ENCODE data around the gene UCK1.

Gene UCK1

GRCh38 chr9:131502781-131503625 lies 28.1 kb downstream of the UCK1 start, which contains the start of gene POMT1:
Gene POMT1, plus strand, starts transcription at chr9:131502918. Its CDS starts 1,301 bp downstream, at chr9:131504219.
- peaks cover 11% of the 10 kb centered on the region; the same call in 1 of the 2 replicates for H3K4me1 ChIP-seq (ENCODE audit: control insufficient read depth, insufficient read depth, low read length)
- peak within 1 kb of the TSS; percentile 67 for H3K9ac ChIP-seq (ENCODE audit: low read length)
- H3K36me3 ChIP-seq (ENCODE audit: control insufficient read depth, insufficient read depth, low read length), result peaks cover 45% of the 10 kb centered on the region
- H3K27ac ChIP-seq (ENCODE audit: low read depth, low read length), result no peak within 1 kb of the TSS
- no peaks in the 10 kb centered on the region for H3K9me3 ChIP-seq (ENCODE audit: control insufficient read depth, insufficient read depth, low read depth, low read length)
- peaks cover 3% of the 10 kb centered on the region; the same call in 1 of the 2 replicates for H3K27me3 ChIP-seq (ENCODE audit: control insufficient read depth, insufficient read depth, low read length)
- peak within 1 kb of the TSS; percentile 77 for H3K4me3 ChIP-seq (ENCODE audit: low read depth, low read length)

GRCh38 chr9:131500939-131501541 lies 30.0 kb downstream of the UCK1 start:
- peaks cover 52% of the 10 kb centered on the region for H3K36me3 ChIP-seq (ENCODE audit: control insufficient read depth, insufficient read depth, low read length)
- H3K27me3 ChIP-seq (ENCODE audit: control insufficient read depth, insufficient read depth, low read length), result peaks cover 3% of the 10 kb centered on the region; the same call in 1 of the 2 replicates
- no peak overlapping the region for H3K4me3 ChIP-seq (ENCODE audit: low read depth, low read length)
- no peaks in the 10 kb centered on the region for H3K9me3 ChIP-seq (ENCODE audit: control insufficient read depth, insufficient read depth, low read depth, low read length)
- H3K4me1 ChIP-seq (ENCODE audit: control insufficient read depth, insufficient read depth, low read length), result peaks cover 11% of the 10 kb centered on the region; the same call in 1 of the 2 replicates
- no peak overlapping the region for H3K9ac ChIP-seq (ENCODE audit: low read length)
- no peak overlapping the region for H3K27ac ChIP-seq (ENCODE audit: low read depth, low read length)

GRCh38 chr9:131500377-131500776 lies 30.7 kb downstream of the UCK1 start:
- H3K27me3 ChIP-seq (ENCODE audit: control insufficient read depth, insufficient read depth, low read length), result peaks cover 3% of the 10 kb centered on the region; the same call in 1 of the 2 replicates
- H3K4me1 ChIP-seq (ENCODE audit: control insufficient read depth, insufficient read depth, low read length), result peaks cover 11% of the 10 kb centered on the region; the same call in 1 of the 2 replicates
- no peaks in the 10 kb centered on the region for H3K9me3 ChIP-seq (ENCODE audit: control insufficient read depth, insufficient read depth, low read depth, low read length)
- H3K9ac ChIP-seq (ENCODE audit: low read length), result no peak overlapping the region
- H3K4me3 ChIP-seq (ENCODE audit: low read depth, low read length), result no peak overlapping the region
- H3K27ac ChIP-seq (ENCODE audit: low read depth, low read length), result no peak overlapping the region
- H3K36me3 ChIP-seq (ENCODE audit: control insufficient read depth, insufficient read depth, low read length), result peaks cover 57% of the 10 kb centered on the region

- Histone ChIP-seq H3K9me3 (ENCODE audit: control insufficient read depth, insufficient read depth, low read depth, low read length) (no peaks in the 10 kb centered on the region), H3K27me3 (ENCODE audit: control insufficient read depth, insufficient read depth, low read length) (peaks cover 3% of the 10 kb centered on the region; the same call in 1 of the 2 replicates), H3K4me3 (ENCODE audit: low read depth, low read length) (no peak overlapping the region), H3K36me3 (ENCODE audit: control insufficient read depth, insufficient read depth, low read length) (peaks cover 68% of the 10 kb centered on the region), H3K9ac (ENCODE audit: low read length) (no peak overlapping the region), H3K27ac (ENCODE audit: low read depth, low read length) (no peak overlapping the region), H3K4me1 (ENCODE audit: control insufficient read depth, insufficient read depth, low read length) (peaks cover 10% of the 10 kb centered on the region; the same call in 1 of the 2 replicates)
Observed at GRCh38 chr9:131499254-131499767, 31.8 kb downstream of the UCK1 start.

GRCh38 chr9:131496844-131497405 lies 34.1 kb downstream of the UCK1 start:
- H3K36me3 ChIP-seq (ENCODE audit: control insufficient read depth, insufficient read depth, low read length), result peaks cover 92% of the 10 kb centered on the region
- no peaks in the 10 kb centered on the region for H3K27me3 ChIP-seq (ENCODE audit: control insufficient read depth, insufficient read depth, low read length)
- no peak overlapping the region for H3K4me3 ChIP-seq (ENCODE audit: low read depth, low read length)
- H3K27ac ChIP-seq (ENCODE audit: low read depth, low read length), result no peak overlapping the region
- H3K4me1 ChIP-seq (ENCODE audit: control insufficient read depth, insufficient read depth, low read length), result no peaks in the 10 kb centered on the region
- H3K9ac ChIP-seq (ENCODE audit: low read length), result no peak overlapping the region
- H3K9me3 ChIP-seq (ENCODE audit: control insufficient read depth, insufficient read depth, low read depth, low read length), result no peaks in the 10 kb centered on the region

- no peak overlapping the region for H3K27ac ChIP-seq (ENCODE audit: low read depth, low read length)
- H3K27me3 ChIP-seq (ENCODE audit: control insufficient read depth, insufficient read depth, low read length), result no peaks in the 10 kb centered on the region
- no peaks in the 10 kb centered on the region for H3K9me3 ChIP-seq (ENCODE audit: control insufficient read depth, insufficient read depth, low read depth, low read length)
- peaks cover 100% of the 10 kb centered on the region for H3K36me3 ChIP-seq (ENCODE audit: control insufficient read depth, insufficient read depth, low read length)
- H3K4me3 ChIP-seq (ENCODE audit: low read depth, low read length), result no peak overlapping the region
- no peaks in the 10 kb centered on the region for H3K4me1 ChIP-seq (ENCODE audit: control insufficient read depth, insufficient read depth, low read length)
- H3K9ac ChIP-seq (ENCODE audit: low read length), result no peak overlapping the region
Observed at GRCh38 chr9:131495785-131496184, 35.3 kb downstream of the UCK1 start.

- no peaks in the 10 kb centered on the region for H3K4me1 ChIP-seq (ENCODE audit: control insufficient read depth, insufficient read depth, low read length)
- H3K27ac ChIP-seq (ENCODE audit: low read depth, low read length), result no peak overlapping the region
- H3K27me3 ChIP-seq (ENCODE audit: control insufficient read depth, insufficient read depth, low read length), result no peaks in the 10 kb centered on the region
- H3K36me3 ChIP-seq (ENCODE audit: control insufficient read depth, insufficient read depth, low read length), result peaks cover 100% of the 10 kb centered on the region
- H3K9ac ChIP-seq (ENCODE audit: low read length), result no peak overlapping the region
- no peak overlapping the region for H3K4me3 ChIP-seq (ENCODE audit: low read depth, low read length)
- H3K9me3 ChIP-seq (ENCODE audit: control insufficient read depth, insufficient read depth, low read depth, low read length), result no peaks in the 10 kb centered on the region
Observed at GRCh38 chr9:131494296-131494870, 36.7 kb downstream of the UCK1 start.

GRCh38 chr9:131492070-131492469 lies 39.0 kb downstream of the UCK1 start:
- Histone ChIP-seq H3K9me3 (ENCODE audit: control insufficient read depth, insufficient read depth, low read depth, low read length) (no peaks in the 10 kb centered on the region), H3K4me3 (ENCODE audit: low read depth, low read length) (no peak overlapping the region), H3K27me3 (ENCODE audit: control insufficient read depth, insufficient read depth, low read length) (no peaks in the 10 kb centered on the region), H3K9ac (ENCODE audit: low read length) (no peak overlapping the region), H3K4me1 (ENCODE audit: control insufficient read depth, insufficient read depth, low read length) (no peaks in the 10 kb centered on the region), H3K27ac (ENCODE audit: low read depth, low read length) (no peak overlapping the region), H3K36me3 (ENCODE audit: control insufficient read depth, insufficient read depth, low read length) (peaks cover 100% of the 10 kb centered on the region)

- Histone ChIP-seq H3K4me3 (ENCODE audit: low read depth, low read length) (no peak overlapping the region), H3K27ac (ENCODE audit: low read depth, low read length) (no peak overlapping the region), H3K9me3 (ENCODE audit: control insufficient read depth, insufficient read depth, low read depth, low read length) (no peaks in the 10 kb centered on the region), H3K4me1 (ENCODE audit: control insufficient read depth, insufficient read depth, low read length) (no peaks in the 10 kb centered on the region), H3K36me3 (ENCODE audit: control insufficient read depth, insufficient read depth, low read length) (peaks cover 100% of the 10 kb centered on the region), H3K27me3 (ENCODE audit: control insufficient read depth, insufficient read depth, low read length) (no peaks in the 10 kb centered on the region), H3K9ac (ENCODE audit: low read length) (no peak overlapping the region)
Observed at GRCh38 chr9:131491001-131491710, 39.9 kb downstream of the UCK1 start.

GRCh38 chr9:131490514-131490913 lies 40.5 kb downstream of the UCK1 start:
- H3K27ac ChIP-seq (ENCODE audit: low read depth, low read length), result no peak overlapping the region
- H3K27me3 ChIP-seq (ENCODE audit: control insufficient read depth, insufficient read depth, low read length), result no peaks in the 10 kb centered on the region
- no peaks in the 10 kb centered on the region for H3K9me3 ChIP-seq (ENCODE audit: control insufficient read depth, insufficient read depth, low read depth, low read length)
- no peaks in the 10 kb centered on the region for H3K4me1 ChIP-seq (ENCODE audit: control insufficient read depth, insufficient read depth, low read length)
- H3K36me3 ChIP-seq (ENCODE audit: control insufficient read depth, insufficient read depth, low read length), result peaks cover 100% of the 10 kb centered on the region
- no peak overlapping the region for H3K4me3 ChIP-seq (ENCODE audit: low read depth, low read length)
- H3K9ac ChIP-seq (ENCODE audit: low read length), result no peak overlapping the region
